HG02840 (cell line): ENCODE data around the gene CRB2.
A peak's percentile ranks its signal among the peaks of the same experiment; 100 is the strongest.
"Not testable (repeated sequence)": the region's sequence is repeated elsewhere in the genome, so short reads cannot be mapped to it uniquely, and the experiment has no call there.

ENCODE experiments used
- ATAC-seq: cut with Tn5 transposase; IDR thresholded peaks from one replicate; pipeline ENCODE4 v1.9.1; 2021; ENCODE audit warnings: mild to moderate bottlenecking, moderate library complexity, moderate number of reproducible peaks; ENCODE audit not compliant: unreplicated experiment, low FRiP score

Gene CRB2

GRCh38 chr9:123327697-123328100 is 28.3 kb upstream of the CRB2 start:
- no peak for ATAC-seq

- ATAC-seq, result no peak
These were observed 26.6 kb upstream of the CRB2 start for GRCh38 chr9:123329329-123329955.

- ATAC-seq, result no peak
These were observed 24.5 kb upstream of the CRB2 start for GRCh38 chr9:123331346-123332060.

GRCh38 chr9:123333058-123333669 is 22.8 kb upstream of the CRB2 start:
- ATAC-seq, result not testable (repeated sequence)

- no peak for ATAC-seq
These were observed 21.4 kb upstream of the CRB2 start for GRCh38 chr9:123334639-123335038.

GRCh38 chr9:123335193-123335985 is 20.6 kb upstream of the CRB2 start:
- no peak for ATAC-seq

GRCh38 chr9:123335986-123336329 is 20.0 kb upstream of the CRB2 start:
- ATAC-seq, result no peak

GRCh38 chr9:123336449-123336848 is 19.5 kb upstream of the CRB2 start:
- no peak for ATAC-seq

- no peak for ATAC-seq
These were observed 19.0 kb upstream of the CRB2 start for GRCh38 chr9:123336959-123337358.

GRCh38 chr9:123337971-123338370 is 18.0 kb upstream of the CRB2 start:
- ATAC-seq, result no peak

- ATAC-seq, result peak; percentile 71
These were observed 17.0 kb upstream of the CRB2 start for GRCh38 chr9:123338710-123339665.

- peak; percentile 46 for ATAC-seq
These were observed 16.1 kb upstream of the CRB2 start for GRCh38 chr9:123339666-123340510.

- no peak for ATAC-seq
These were observed 14.2 kb upstream of the CRB2 start for GRCh38 chr9:123341816-123342215.

- no peak for ATAC-seq
These were observed 13.8 kb upstream of the CRB2 start for GRCh38 chr9:123342247-123342646.

GRCh38 chr9:123343443-123344191 is 12.4 kb upstream of the CRB2 start:
- ATAC-seq, result no peak

- no peak for ATAC-seq
These were observed 11.6 kb upstream of the CRB2 start for GRCh38 chr9:123344192-123344949.

GRCh38 chr9:123345567-123345955 is 10.4 kb upstream of the CRB2 start:
- ATAC-seq, result no peak

GRCh38 chr9:123346026-123346425 is 10.0 kb upstream of the CRB2 start:
- no peak for ATAC-seq
